DMS 273 (cell line): ENCODE data around the gene LRRC7.

Experiments
- DNase-seq: peaks from one replicate; lab custom pipeline; 2025; ENCODE audit not compliant: unreplicated experiment; lab: John Stamatoyannopoulos, UW

The LRRC7 gene

GRCh38 chr1:69765951-69766350, 198.2 kb downstream of the LRRC7 start:
- no peak for DNase-seq

DNA sequence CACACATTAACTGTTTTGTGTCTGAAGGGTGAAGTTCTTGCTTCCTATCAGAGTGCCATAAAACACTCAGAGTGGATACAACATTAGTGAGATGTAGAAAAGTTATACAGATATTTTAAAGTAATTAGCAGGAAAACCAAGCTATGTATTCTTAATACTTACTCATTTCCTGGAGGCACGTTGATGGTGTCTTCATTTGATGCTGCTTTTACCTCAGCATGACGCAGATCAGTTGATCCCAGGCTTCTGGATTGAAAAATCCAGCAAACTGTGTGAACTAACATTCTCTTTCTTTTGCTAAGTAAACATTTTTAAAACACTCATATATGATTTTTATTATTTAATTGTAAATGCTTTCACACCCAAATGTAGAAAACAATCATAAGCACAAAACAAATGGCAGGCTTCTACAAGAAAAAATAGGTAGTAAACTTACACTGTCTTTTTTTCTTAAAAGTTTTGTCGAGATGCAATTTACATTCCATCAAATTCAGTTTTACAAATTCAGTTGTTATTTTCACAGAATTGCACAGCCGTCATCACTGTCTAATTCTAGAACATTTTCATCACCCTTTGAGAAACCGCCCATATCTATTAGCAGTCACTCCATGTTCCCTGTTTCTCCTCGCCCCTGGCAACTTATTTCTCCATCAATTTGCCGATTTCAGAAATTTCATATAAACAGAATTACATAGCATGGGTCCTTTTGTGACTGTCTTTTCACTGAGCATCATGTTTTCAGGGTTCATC, 198.9 kb downstream of the LRRC7 start:
- no peak for DNase-seq

GRCh38 chr1:69776555-69776954, 208.8 kb downstream of the LRRC7 start:
- no peak for DNase-seq

DNA sequence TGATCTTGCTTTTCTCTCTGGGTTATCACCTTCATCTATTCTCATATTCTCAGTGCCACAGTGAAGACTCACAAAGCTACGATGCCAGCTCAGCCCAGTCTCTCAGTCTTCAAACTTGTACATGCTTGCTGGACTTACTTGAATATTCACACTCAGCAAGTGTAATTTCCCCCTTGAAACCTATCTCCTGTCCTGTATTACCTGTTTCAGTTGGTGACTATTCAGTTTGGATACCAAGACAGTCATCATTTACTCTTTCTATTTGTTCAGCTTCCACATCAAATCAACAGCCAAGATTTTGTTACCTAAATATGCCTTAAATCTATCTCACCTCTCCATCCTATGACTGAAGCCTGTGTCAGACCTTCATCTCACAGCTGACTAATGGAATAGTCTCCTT, 209.7 kb downstream of the LRRC7 start:
- DNase-seq, result no peak

- no peak for DNase-seq
These were observed 210.2 kb downstream of the LRRC7 start for GRCh38 chr1:69777971-69778370.

DNA sequence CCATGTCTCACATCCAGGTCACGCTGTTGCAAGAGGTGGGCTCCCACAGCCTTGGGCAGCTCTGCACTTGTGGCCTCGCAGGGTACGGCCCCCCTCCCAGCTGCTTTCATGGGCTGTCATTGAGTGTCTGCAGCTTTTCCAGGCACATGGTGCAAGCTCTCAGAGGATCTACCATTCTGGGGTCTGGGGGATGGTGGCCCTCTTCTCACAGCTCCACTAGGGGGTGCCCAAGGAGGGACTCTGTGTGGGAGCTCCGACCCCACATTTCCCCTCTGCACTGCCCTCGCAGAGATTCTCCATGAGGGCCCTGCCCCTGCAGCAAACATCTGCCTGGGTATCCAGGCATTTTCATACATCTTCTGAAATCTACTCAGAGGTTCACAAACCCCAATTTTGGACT, 219.4 kb downstream of the LRRC7 start:
- DNase-seq, result peak; percentile 4

DNA sequence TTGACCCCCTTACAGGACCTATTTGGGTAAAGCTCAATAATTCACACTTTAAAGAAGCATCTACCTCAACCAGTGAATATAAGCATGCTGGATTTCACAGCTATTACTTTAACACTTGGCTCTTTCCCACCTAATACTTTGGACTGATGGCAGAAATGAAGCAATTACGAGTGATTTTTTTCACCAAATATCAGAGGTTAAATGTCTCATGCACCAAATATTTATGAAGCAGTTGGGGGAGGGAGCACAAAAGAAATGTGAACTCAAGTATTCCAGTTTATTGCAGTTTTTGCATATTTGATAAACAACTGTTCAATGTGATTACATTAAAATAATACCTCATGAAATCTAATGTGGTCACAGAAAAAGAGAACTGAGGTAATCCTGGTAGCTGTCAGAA, 223.6 kb downstream of the LRRC7 start:
- no peak for DNase-seq

- DNase-seq, result no peak
These were observed 227.1 kb downstream of the LRRC7 start for GRCh38 chr1:69794831-69795230.

GRCh38 chr1:69814926-69815325, 247.2 kb downstream of the LRRC7 start:
- DNase-seq, result peak; percentile 35

DNA sequence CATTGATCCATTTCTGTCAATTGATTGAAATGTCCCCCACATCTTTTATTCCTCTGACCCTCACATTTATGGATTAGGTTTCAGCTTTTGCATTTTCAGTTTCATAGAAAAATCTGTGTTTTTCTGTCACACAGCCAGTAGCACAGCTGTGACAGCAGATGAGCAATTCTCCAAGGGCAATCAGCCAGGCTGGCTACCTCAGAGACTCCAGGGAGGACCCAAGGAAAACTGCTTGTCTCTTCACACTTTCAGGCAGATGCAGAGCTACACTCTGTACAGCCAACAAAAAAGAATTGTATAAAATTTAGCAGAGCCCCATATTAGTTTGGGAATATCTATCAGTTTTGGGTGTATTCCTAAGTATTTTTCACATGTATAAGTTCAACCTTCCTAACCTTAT, 257.2 kb downstream of the LRRC7 start:
- peak; percentile 73 for DNase-seq

GRCh38 chr1:69827732-69828131, 260.0 kb downstream of the LRRC7 start:
- no peak for DNase-seq

DNA sequence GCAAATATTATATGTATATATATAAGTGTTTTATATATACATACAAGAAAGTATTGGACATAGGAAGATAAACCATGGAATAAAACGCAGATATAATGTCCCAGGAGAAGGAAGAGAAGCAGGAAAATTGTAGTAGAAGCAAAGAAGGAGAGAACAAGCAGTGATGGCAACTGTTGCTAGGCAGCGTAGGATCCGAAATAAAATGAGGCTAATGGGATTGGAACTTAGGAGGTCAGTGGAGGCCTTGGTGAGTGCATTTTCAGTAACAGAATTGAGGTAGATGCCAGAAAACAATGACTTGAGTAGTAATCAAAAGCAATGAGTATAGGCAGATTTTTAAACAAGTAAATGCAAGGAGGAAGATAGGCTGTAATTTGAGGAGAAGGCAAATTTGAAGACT, 265.8 kb downstream of the LRRC7 start:
- no peak for DNase-seq

- DNase-seq, result no peak
These were observed 266.6 kb downstream of the LRRC7 start for GRCh38 chr1:69834336-69834735.

DNA sequence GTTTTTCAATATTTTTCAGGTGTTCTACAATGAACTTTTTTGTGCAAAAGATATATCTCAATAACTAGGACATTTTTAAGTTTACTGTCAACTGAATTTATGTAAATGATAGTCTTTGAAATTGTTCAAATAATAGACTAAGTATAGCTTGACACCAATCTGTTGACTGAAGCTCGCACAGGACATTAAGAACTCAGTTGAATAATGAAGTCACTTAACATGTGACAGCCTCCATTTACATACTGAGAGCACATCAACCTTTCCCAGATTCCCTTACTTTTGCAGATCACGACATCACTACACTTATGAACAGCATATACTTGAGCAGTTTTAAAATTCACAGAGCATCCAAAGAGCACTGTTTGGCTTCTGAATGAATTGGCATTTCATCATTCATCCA, 268.2 kb downstream of the LRRC7 start:
- no peak for DNase-seq

DNA sequence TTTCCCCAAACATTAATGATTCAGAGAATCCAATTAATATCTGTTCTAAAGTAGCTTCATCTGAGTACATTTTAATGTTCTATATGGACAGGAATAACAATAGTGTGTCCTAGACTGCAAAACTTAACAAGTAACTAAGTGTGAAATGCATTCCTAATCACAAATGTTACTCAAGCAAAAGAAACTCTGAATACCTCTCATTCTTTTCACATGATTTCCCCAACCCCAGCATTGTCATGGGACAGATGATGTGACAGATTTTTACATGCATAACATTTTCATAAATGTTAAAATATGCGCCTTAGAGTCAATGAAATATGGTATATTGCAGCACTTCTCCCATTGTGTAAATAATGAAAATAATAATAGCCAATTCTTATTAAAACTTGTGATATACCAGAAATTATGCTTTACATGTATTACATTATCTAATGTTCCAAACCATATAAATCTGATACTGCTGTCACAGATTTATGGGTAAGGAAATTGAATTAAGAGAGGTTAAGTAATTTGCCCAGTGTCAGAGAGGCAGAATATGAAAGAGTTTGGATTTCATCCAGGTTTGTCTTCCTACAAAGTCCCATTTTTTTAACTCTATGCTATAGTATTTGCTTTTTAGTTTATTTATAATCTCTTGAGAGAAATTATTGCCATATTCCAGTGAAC, 269.4 kb downstream of the LRRC7 start:
- no peak for DNase-seq

GRCh38 chr1:69842326-69842725, 274.6 kb downstream of the LRRC7 start:
- DNase-seq, result peak; percentile 11

- DNase-seq, result no peak
These were observed 277.9 kb downstream of the LRRC7 start for GRCh38 chr1:69845655-69846054.

DNA sequence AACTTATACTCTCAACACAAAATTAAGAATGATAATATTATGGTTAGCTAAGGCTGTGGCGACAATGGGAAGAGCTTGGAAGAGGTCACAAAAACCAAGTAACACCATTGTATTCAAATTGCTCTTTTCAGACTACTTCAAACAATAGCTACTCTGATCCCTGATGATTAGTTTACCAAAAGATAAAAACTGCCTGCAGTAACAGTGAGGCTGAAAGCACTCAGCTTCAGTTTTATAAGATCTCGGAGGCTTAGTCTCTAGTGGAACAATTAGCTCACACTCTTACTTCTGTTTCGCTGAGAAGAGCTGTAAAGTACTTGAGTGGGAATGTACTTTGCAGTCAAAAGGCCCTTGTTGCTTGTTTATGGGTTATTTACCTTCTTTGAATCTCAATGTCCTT, 278.5 kb downstream of the LRRC7 start:
- no peak for DNase-seq

GRCh38 chr1:69847670-69848069, 279.9 kb downstream of the LRRC7 start:
- no peak for DNase-seq

- peak; percentile 4 for DNase-seq
These were observed 284.4 kb downstream of the LRRC7 start for GRCh38 chr1:69852151-69852550.

GRCh38 chr1:69852706-69853105, 285.0 kb downstream of the LRRC7 start:
- no peak for DNase-seq

- DNase-seq, result no peak
These were observed 290.8 kb downstream of the LRRC7 start for GRCh38 chr1:69858534-69858933.

DNA sequence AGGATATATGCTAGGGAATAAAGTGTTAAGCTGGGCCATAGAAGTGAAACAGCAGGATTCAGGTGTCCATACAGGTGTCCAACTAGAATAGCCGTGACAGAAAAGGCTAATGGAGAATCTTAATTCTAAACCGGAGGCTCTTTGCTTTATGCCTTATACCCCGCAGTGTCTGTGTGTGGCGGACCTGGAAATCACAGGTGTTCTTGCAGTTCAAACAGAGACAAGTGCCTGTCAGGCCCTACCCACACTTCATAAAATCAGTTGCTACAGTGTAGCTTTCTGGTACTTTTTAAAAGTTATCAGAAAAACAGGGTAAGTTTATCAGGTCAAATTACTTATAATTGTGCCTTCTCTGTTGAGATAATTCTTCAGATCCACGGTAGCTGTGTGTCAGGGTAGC, 293.9 kb downstream of the LRRC7 start:
- no peak for DNase-seq
